ENCODE data around the gene CNTN5. TPM values are rescaled to one million over a fixed set of nuclear protein-coding genes. Genes with fewer than 3 reads are reported as not detected.

CNTN5 gene
- total RNA-seq (not detected), total RNA-seq (0 reads per million in 2 donors)

- DNase-seq (no peak), ATAC-seq (peak; percentile 52)
- Mint-ChIP-seq H3K27me3 (peaks cover 38% of the 10 kb centered on the region), H3K4me3 (peak within 1 kb of the TSS; percentile 66), H3K27ac (no peak within 1 kb of the TSS), H3K36me3 (ENCODE audit: low read depth) (peaks cover 2% of the 10 kb centered on the region), H3K4me1 (peaks cover 5% of the 10 kb centered on the region)
- H3K9me3 ChIP-seq (ENCODE audit: control insufficient read depth, low read length, poor library complexity, severe bottlenecking), result no peaks in the 10 kb centered on the region
These were observed at the start of gene CNTN5 for GRCh38 chr11:99020352-99021225. Gene CNTN5, plus strand, starts transcription at chr11:99020949.

GRCh38 chr11:98979205-98979604 lies 41.5 kb upstream of the CNTN5 start:
- ATAC-seq (no peak), DNase-seq (no peak)
- Mint-ChIP-seq H3K4me1 (no peaks in the 10 kb centered on the region), H3K27me3 (no peaks in the 10 kb centered on the region), H3K27ac (no peak overlapping the region), H3K36me3 (ENCODE audit: low read depth) (no peaks in the 10 kb centered on the region), H3K4me3 (no peak overlapping the region)
- peaks cover 6% of the 10 kb centered on the region for H3K9me3 ChIP-seq (ENCODE audit: control insufficient read depth, low read length, poor library complexity, severe bottlenecking)

- Mint-ChIP-seq H3K4me3 (no peak overlapping the region), H3K36me3 (ENCODE audit: low read depth) (peaks cover 2% of the 10 kb centered on the region), H3K4me1 (peaks cover 5% of the 10 kb centered on the region), H3K27ac (no peak overlapping the region), H3K27me3 (peaks cover 29% of the 10 kb centered on the region)
- no peaks in the 10 kb centered on the region for H3K9me3 ChIP-seq (ENCODE audit: control insufficient read depth, low read length, poor library complexity, severe bottlenecking)
- ATAC-seq, result peak; percentile 57
- DNase-seq, result no peak
These were observed 4.9 kb upstream of the CNTN5 start for GRCh38 chr11:99015634-99016454.

- Mint-ChIP-seq H3K4me3 (peak overlapping the region; percentile 66), H3K27ac (no peak overlapping the region), H3K36me3 (ENCODE audit: low read depth) (peaks cover 2% of the 10 kb centered on the region)
These were observed 1.1 kb upstream of the CNTN5 start for GRCh38 chr11:99019696-99020095.

GRCh38 chr11:99037057-99037456 lies 16.3 kb downstream of the CNTN5 start:
- Mint-ChIP-seq H3K4me3 (no peak overlapping the region), H3K4me1 (no peaks in the 10 kb centered on the region), H3K36me3 (ENCODE audit: low read depth) (no peaks in the 10 kb centered on the region), H3K27ac (no peak overlapping the region), H3K27me3 (no peaks in the 10 kb centered on the region)
- no peak for ATAC-seq
- DNase-seq, result no peak
- H3K9me3 ChIP-seq (ENCODE audit: control insufficient read depth, low read length, poor library complexity, severe bottlenecking), result no peaks in the 10 kb centered on the region

More at GRCh38 chr11:99019696-99020095, 1.1 kb upstream of the CNTN5 start:
- H3K9me3 ChIP-seq (ENCODE audit: control insufficient read depth, low read length, poor library complexity, severe bottlenecking), result no peaks in the 10 kb centered on the region
- Mint-ChIP-seq H3K27me3 (peaks cover 38% of the 10 kb centered on the region), H3K4me1 (peaks cover 5% of the 10 kb centered on the region)
- ATAC-seq, result no peak
- DNase-seq, result no peak

GRCh38 chr11:99063331-99063730 lies 42.6 kb downstream of the CNTN5 start:
- no peaks in the 10 kb centered on the region for H3K27me3 Mint-ChIP-seq
- no peaks in the 10 kb centered on the region for H3K36me3 Mint-ChIP-seq (ENCODE audit: low read depth)
- ATAC-seq (no peak), DNase-seq (no peak)
- H3K9me3 ChIP-seq (ENCODE audit: control insufficient read depth, low read length, poor library complexity, severe bottlenecking), result no peaks in the 10 kb centered on the region
- H3K4me3 Mint-ChIP-seq, result no peak overlapping the region
- no peaks in the 10 kb centered on the region for H3K4me1 Mint-ChIP-seq
- H3K27ac Mint-ChIP-seq, result no peak overlapping the region

GRCh38 chr11:99065121-99065520 lies 44.4 kb downstream of the CNTN5 start:
- Mint-ChIP-seq H3K36me3 (ENCODE audit: low read depth) (no peaks in the 10 kb centered on the region), H3K4me1 (no peaks in the 10 kb centered on the region), H3K27me3 (no peaks in the 10 kb centered on the region), H3K27ac (no peak overlapping the region), H3K4me3 (no peak overlapping the region)
- DNase-seq (no peak), ATAC-seq (no peak)
- no peaks in the 10 kb centered on the region for H3K9me3 ChIP-seq (ENCODE audit: control insufficient read depth, low read length, poor library complexity, severe bottlenecking)

GRCh38 chr11:99066618-99067317 lies 46.0 kb downstream of the CNTN5 start:
- H3K4me3 Mint-ChIP-seq, result no peak overlapping the region

GRCh38 chr11:99068832-99069231 lies 48.1 kb downstream of the CNTN5 start:
- H3K27ac Mint-ChIP-seq, result no peak overlapping the region
- no peaks in the 10 kb centered on the region for H3K4me1 Mint-ChIP-seq
- no peak for DNase-seq
- H3K36me3 Mint-ChIP-seq (ENCODE audit: low read depth), result no peaks in the 10 kb centered on the region
- H3K27me3 Mint-ChIP-seq, result no peaks in the 10 kb centered on the region
- no peak for ATAC-seq
- H3K4me3 Mint-ChIP-seq, result no peak overlapping the region
- H3K9me3 ChIP-seq (ENCODE audit: control insufficient read depth, low read length, poor library complexity, severe bottlenecking), result no peaks in the 10 kb centered on the region

More at GRCh38 chr11:99066618-99067317, 46.0 kb downstream of the CNTN5 start:
- no peak overlapping the region for H3K27ac Mint-ChIP-seq
- H3K9me3 ChIP-seq (ENCODE audit: control insufficient read depth, low read length, poor library complexity, severe bottlenecking), result no peaks in the 10 kb centered on the region
- H3K27me3 Mint-ChIP-seq, result no peaks in the 10 kb centered on the region
- DNase-seq (no peak), ATAC-seq (no peak)
- H3K36me3 Mint-ChIP-seq (ENCODE audit: low read depth), result no peaks in the 10 kb centered on the region
- H3K4me1 Mint-ChIP-seq, result no peaks in the 10 kb centered on the region

- H3K27ac Mint-ChIP-seq, result no peak overlapping the region
- ATAC-seq (no peak), DNase-seq (no peak)
- no peaks in the 10 kb centered on the region for H3K4me1 Mint-ChIP-seq
- no peaks in the 10 kb centered on the region for H3K27me3 Mint-ChIP-seq
- no peaks in the 10 kb centered on the region for H3K9me3 ChIP-seq (ENCODE audit: control insufficient read depth, low read length, poor library complexity, severe bottlenecking)
- H3K4me3 Mint-ChIP-seq, result no peak overlapping the region
- H3K36me3 Mint-ChIP-seq (ENCODE audit: low read depth), result no peaks in the 10 kb centered on the region
These were observed 49.2 kb downstream of the CNTN5 start for GRCh38 chr11:99069856-99070444.

- no peak for ATAC-seq
- H3K27ac Mint-ChIP-seq, result no peak overlapping the region
These were observed 58.8 kb downstream of the CNTN5 start for GRCh38 chr11:99079576-99079975.

GRCh38 chr11:99080154-99080553 lies 59.4 kb downstream of the CNTN5 start:
- Mint-ChIP-seq H3K4me1 (no peaks in the 10 kb centered on the region), H3K27ac (no peak overlapping the region), H3K4me3 (no peak overlapping the region), H3K27me3 (no peaks in the 10 kb centered on the region), H3K36me3 (ENCODE audit: low read depth) (no peaks in the 10 kb centered on the region)
- DNase-seq (no peak), ATAC-seq (no peak)
- no peaks in the 10 kb centered on the region for H3K9me3 ChIP-seq (ENCODE audit: control insufficient read depth, low read length, poor library complexity, severe bottlenecking)

More at GRCh38 chr11:99079576-99079975, 58.8 kb downstream of the CNTN5 start:
- H3K27me3 Mint-ChIP-seq, result no peaks in the 10 kb centered on the region
- no peaks in the 10 kb centered on the region for H3K9me3 ChIP-seq (ENCODE audit: control insufficient read depth, low read length, poor library complexity, severe bottlenecking)
- DNase-seq, result no peak
- no peaks in the 10 kb centered on the region for H3K4me1 Mint-ChIP-seq
- no peaks in the 10 kb centered on the region for H3K36me3 Mint-ChIP-seq (ENCODE audit: low read depth)
- no peak overlapping the region for H3K4me3 Mint-ChIP-seq
